KOPT-K1 (cell line): ENCODE results near the gene PCP2.

Experiments
- H3K27ac ChIP-seq: fragments of 200-600 bp; sonication (generic); 2 replicates; pipeline ENCODE4 v1.5.1; 2016; ENCODE audit warnings: antibody characterized with exemption, mild to moderate bottlenecking, low read depth, low read length; ENCODE audit not compliant: poor library complexity, severe bottlenecking
- H3K36me3 ChIP-seq: fragments of 200-600 bp; sonication (generic); 2 replicates; pipeline ENCODE4 v1.5.1; 2017; ENCODE audit warnings: antibody characterized with exemption, mild to moderate bottlenecking, low read length, moderate library complexity; ENCODE audit not compliant: insufficient read depth
- H3K9me3 ChIP-seq: fragments of 200-600 bp; sonication (generic); 2 replicates; pipeline ENCODE4 v1.5.1; 2017; ENCODE audit warnings: antibody characterized with exemption, low read length, mild to moderate bottlenecking; ENCODE audit not compliant: insufficient read depth, poor library complexity, severe bottlenecking

Gene PCP2

DNA sequence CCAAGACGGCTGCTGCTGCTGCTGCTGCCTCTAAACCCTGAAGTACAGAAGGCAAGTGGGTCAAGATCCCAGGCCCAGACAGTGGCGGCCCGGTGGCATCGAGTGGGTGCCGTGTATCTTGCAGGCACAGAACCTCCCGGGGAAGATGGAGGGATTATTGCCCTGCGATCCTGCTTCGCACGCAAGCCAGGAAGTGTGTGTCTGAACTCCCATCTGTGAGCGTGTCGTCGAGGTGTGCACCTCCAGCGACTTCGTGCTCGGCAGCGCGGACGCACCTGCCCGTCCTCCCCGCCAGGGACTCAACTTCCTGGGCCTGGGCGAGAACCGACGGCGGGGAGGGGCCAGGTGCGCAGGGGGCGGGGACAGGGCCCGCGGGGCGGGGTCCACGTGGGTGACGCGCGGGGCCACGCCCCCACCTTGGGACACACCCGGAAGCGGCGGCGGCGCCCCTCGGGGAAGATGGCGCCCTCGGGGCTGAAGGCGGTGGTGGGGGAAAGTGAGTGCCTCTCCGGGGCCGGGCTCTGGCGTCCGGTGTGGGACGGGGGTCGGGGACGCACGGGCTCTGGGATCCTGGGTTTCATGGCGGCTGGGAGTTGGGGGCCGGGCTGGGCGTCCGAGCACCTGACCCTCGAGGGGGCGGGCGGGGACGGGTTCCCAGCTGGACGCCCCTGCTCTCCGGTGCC, 3.3 kb upstream of the PCP2 start, which contains the start of gene STXBP2:
TSS of gene STXBP2 (plus strand) at position 420 of the 683 bp plus-strand sequence. CDS start at position 460, 40 bp downstream.
- Histone ChIP-seq H3K27ac (peak within 1 kb of the TSS; percentile 61), H3K36me3 (peaks cover 17% of the 10 kb centered on the region; the same call in 1 of the 2 replicates), H3K9me3 (no peaks in the 10 kb centered on the region)

DNA sequence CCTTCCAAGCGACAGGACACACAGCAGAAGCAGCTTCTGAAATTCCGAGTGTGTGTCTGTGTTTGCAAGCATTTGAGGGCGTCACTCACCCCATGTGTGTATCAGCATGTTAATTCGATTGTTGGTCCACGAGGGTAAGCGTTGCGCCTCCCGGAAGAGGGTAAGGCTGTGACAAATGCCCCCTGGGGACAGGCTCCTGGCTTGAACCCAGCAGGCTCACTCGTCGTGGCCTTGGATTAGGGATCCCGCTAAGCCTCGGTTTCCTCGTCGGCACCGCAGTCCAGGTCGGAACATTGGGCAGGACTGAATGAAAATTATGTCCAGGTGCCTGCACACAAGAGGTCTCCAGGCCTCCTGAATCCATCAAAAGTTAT, 2.8 kb upstream of the PCP2 start:
- H3K9me3 ChIP-seq, result no peaks in the 10 kb centered on the region
- no peak overlapping the region for H3K27ac ChIP-seq
- H3K36me3 ChIP-seq, result peaks cover 19% of the 10 kb centered on the region; the same call in 1 of the 2 replicates

DNA sequence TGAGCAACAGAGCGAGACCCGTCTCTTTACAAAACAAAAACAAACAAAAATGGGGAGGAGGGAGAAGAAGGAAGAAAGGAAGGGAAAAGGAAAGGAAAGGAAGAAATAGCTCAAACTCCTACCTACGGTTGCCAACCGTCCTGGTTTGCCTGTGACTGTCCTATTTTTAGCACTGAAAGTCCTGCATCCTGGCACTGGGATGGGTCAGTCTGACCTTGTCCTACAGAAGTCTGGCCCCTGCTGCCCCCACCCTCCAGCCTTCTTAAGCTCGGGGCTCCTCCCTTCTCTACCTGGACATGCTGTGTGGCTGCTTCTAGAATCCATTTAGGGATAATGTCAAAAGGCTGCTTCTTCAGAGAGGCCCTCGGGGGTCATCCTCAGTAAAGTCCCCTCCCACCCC, 2.2 kb upstream of the PCP2 start:
- Histone ChIP-seq H3K36me3 (peaks cover 19% of the 10 kb centered on the region; the same call in 1 of the 2 replicates), H3K9me3 (no peaks in the 10 kb centered on the region), H3K27ac (no peak overlapping the region)

DNA sequence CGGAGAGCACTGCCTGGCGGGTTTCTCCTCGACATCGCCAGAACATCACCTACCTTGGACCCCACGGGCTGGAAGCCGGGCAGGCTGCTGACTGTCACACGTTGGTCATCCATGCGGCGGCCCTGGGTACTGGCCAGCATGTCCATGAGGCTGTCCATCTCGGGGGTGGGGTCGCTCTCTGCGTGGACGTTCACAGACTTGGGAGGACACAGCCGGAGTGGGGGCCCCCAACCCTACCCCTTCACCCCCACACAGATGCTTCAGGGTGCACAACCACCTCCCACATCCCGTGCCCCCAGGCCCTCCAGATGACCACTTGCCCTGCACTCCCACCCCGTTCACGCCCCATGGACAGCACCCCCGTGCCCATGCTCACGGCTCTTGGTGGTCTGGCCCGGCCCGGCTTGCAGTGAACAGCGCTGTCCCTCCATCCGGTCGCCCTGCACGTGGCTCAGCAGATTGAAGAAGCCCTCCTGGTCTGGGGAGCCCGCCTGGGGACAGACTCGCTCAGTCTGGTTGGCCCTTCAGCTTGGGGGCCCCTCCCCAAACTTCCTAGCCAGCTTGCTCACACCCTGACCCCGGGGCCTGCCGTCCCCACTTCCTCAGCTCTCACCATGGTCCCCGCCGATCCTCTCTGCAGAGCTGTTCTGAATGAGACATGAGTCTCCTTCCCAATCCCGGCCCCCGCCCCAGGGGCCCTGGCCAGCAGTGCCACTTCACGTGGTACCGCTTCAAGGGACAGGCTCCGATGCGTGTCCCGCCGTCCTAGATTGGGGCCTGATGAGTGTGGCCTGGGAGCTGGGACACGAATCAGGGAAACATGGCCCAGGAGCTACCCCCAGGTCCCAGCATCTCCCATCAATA, 947 bp downstream of the PCP2 start:
- H3K9me3 ChIP-seq, result no peaks in the 10 kb centered on the region
- H3K36me3 ChIP-seq, result peaks cover 11% of the 10 kb centered on the region; the same call in 1 of the 2 replicates
- H3K27ac ChIP-seq, result no peak overlapping the region

DNA sequence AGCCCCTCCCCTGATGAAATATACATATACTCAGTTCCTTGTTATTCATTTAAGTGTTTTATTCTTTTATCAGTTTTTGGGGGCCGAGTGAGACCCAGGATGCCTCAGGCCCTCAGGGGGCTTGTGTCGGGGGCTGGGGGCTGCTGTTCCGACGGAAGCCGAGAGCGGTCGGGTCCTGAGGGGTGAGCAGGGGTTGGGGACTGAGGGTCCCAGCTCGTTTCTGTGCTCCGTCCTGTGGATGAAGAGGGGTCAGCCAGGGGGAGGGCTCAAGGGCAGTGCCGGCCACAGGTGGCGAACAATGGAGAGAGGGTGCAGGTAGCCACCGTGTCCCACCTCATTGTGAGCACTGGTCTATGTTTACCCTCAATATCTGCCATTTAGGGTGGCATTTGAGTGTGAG, 1.9 kb downstream of the PCP2 start:
- Histone ChIP-seq H3K9me3 (no peaks in the 10 kb centered on the region), H3K36me3 (peaks cover 21% of the 10 kb centered on the region; the same call in 1 of the 2 replicates)

DNA sequence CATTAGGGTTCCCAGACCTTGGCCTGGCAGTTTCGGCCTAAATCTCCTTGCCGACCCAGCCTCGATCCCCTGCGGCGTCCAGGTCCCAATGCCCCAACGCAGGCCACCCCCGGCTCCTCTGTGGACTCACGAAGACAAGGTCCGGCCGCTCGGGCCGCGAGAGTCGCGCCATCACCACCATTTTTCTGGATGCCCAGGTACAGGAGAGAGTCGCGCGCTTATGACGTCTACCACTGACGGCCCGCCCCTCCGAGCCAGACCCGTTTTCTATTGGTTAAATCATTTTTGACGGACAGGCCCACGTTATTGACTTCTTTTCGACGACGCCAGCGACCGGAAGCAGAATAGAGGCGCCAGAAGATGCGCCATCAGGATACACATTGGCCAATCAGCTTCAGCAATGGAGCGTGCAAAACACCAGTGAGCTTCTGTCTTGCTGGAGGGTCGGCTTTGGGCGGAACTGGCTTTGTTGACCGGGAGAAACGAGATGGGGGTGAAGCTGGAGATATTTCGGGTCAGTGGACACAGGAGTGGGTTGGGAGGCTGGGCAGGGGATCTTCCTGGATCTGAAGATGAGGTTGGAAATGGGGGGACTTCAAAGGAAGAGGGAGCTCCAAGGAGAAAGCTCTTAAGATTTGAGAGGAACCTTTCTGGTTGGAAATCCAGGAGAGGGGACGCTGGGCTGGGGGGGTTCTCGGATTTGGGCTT, 4.0 kb downstream of the PCP2 start, which contains the start of the genes PET100 and XAB2:
TSS of gene PET100 (plus strand) at position 447 of the 708 bp plus-strand sequence. CDS start at position 488, 41 bp downstream.
TSS of gene XAB2 (minus strand) at position 199 of the 708 bp plus-strand sequence. CDS start at position 181, 18 bp downstream.
- peak within 1 kb of the TSS; percentile 66 for H3K27ac ChIP-seq
- peaks cover 41% of the 10 kb centered on the region; the same call in 1 of the 2 replicates for H3K36me3 ChIP-seq

More for the DNA sequence above, 1.9 kb downstream of the PCP2 start:
- H3K27ac ChIP-seq, result no peak overlapping the region

DNA sequence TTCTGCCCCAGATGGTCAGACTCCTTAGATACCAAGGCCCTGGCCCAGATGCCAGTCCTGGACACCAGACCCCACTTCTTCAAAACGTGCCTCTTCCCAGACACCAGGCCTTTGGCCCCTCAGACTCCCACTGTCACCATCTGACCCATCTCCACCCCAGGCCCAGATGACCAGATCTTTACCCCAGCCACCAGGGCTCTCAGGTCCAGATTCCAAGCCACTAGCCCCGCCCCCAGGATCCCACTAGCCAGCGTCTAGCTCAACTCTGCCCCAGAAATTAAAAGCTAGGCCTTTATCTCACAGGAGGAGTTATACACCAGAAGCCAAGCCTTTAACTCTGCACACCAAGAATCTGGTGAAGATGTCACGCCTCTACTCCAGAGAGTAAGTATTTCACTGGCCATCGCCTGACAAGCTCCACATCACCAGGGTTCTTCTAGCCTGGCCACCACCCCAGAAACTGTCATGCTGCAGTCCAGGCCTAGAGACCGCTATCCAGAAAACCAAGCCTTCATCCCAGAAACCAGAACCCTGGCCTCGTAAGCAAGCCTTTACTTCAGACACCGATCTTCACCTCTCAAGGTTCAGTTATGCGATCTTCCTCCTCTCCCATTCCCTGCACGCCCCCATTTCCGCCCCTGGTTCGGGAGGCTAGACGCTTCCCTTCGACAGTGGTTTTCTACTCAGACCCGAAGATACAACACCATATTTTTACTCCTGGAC, 4.8 kb downstream of the PCP2 start:
- H3K36me3 ChIP-seq, result peaks cover 48% of the 10 kb centered on the region; the same call in 1 of the 2 replicates

More for the DNA sequence above, 4.0 kb downstream of the PCP2 start, which contains the start of the genes PET100 and XAB2:
- H3K9me3 ChIP-seq, result no peaks in the 10 kb centered on the region

DNA sequence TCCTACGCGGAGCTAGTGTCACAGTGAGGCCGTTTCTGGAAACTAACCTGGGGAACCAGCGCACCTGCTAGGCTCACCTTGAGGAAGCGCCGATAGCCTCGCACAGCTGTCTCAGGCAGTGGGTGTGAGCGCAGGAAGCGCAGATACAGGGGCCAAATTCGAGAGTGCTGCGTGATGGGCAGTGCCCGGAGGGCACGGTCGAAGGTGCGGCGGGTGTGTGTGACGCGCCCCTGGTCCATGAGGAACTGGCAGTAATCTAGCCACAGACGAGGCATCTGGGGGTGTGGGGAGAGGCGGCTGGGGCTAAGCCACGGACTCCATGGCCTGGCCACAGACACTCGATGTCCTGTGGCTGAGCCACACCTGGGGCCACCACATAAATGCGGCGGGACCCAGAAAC, 6.4 kb downstream of the PCP2 start:
- H3K9me3 ChIP-seq, result no peaks in the 10 kb centered on the region
- peaks cover 59% of the 10 kb centered on the region for H3K36me3 ChIP-seq
- H3K27ac ChIP-seq, result no peak overlapping the region

More for the DNA sequence above, 4.8 kb downstream of the PCP2 start:
- Histone ChIP-seq H3K9me3 (no peaks in the 10 kb centered on the region), H3K27ac (peak overlapping the region; percentile 66)

DNA sequence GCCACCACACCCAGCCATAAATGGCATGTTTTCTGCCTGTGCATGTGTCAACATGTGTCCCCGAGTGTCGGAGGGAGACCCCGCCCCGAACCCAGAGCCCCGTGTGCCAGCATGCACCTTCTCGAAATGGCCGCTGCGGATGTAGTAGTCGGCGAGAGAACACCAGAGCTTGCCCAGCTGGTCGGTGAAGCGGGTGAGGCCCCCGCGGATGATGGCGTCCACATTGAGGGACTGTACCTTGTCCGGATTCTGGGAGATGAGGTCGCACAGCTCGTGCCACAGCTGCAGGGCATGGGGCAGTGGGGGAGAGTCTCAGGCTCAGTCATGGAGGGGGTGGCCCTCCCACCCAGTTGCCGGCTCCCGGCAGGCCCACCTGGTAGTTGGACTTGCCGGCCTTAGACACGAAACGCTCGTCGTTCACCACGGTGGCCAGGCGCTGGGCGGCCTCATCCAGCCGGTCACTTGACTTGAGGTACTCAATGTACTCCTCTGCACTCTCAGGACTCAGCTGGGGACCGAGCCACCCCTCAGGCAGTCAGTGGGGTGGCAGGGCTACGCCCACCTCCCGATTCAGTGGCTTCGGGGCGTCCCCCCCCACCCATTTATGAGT, 7.7 kb downstream of the PCP2 start:
- no peaks in the 10 kb centered on the region for H3K9me3 ChIP-seq
- H3K27ac ChIP-seq, result no peak overlapping the region
- H3K36me3 ChIP-seq, result peaks cover 66% of the 10 kb centered on the region

DNA sequence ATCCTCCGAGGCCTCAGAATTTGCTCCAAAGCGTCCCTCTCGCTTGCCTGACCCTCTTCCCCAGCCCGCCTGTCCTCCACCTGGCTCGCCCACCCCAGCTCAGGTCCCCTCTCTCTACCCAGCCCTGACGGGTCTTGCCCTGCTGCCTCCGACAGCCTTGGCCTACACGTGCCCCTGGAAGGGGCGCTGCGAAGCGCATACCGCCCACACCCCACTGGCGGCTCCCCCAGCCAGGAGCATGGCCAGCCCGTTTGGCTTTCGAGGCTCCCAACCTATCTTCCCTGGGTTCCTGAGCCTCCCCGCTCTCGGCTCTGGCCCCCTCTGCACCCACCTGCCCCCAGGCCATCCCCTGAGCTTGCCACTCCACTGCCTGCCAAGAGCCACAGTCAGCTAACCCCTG, 8.7 kb downstream of the PCP2 start:
- Histone ChIP-seq H3K9me3 (no peaks in the 10 kb centered on the region), H3K36me3 (peaks cover 76% of the 10 kb centered on the region), H3K27ac (no peak overlapping the region)

DNA sequence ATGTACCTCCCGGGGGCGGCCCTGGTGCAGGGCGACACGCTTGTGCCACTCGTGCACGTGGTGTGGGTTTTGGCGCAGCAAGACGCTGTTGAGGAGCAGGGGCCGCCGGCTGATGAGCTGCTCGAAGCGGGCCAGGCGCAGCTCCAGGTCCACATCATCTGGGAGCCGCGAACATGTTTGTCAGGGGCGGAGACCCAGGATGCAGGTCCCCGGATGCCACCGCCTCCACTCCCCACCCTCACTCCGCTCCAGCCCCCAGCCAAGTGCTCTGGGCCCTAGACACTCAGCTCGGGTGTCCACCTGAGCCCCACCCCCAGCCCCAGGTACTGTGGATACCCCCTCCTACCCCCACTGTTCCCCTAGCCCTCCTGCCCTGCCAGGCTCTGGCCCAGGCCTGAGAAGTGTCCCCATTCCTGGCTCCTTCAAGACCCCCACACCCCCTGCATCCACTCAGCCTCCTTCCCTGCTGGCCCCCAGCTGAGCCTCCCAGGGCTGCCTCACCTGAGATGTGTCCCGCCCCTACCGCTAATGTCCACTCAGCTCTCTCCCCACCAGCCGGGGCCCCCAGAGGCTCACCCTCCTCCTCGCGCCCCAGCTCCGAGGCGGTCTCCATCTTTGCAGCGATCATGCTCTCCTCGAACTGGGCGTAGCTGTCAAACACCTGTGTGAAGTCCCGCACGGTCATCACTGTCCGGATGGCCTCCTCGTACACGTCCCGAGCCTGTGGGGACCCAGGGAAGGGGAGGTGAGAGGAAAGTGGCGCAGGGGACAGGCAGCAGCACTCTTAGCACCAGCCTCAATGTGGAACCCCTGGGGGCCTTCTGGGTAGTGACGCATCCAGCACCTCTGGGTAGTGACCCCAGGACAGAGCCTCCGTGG, 9.6 kb downstream of the PCP2 start:
- H3K9me3 ChIP-seq, result no peaks in the 10 kb centered on the region
- peaks cover 83% of the 10 kb centered on the region for H3K36me3 ChIP-seq
- no peak overlapping the region for H3K27ac ChIP-seq

DNA sequence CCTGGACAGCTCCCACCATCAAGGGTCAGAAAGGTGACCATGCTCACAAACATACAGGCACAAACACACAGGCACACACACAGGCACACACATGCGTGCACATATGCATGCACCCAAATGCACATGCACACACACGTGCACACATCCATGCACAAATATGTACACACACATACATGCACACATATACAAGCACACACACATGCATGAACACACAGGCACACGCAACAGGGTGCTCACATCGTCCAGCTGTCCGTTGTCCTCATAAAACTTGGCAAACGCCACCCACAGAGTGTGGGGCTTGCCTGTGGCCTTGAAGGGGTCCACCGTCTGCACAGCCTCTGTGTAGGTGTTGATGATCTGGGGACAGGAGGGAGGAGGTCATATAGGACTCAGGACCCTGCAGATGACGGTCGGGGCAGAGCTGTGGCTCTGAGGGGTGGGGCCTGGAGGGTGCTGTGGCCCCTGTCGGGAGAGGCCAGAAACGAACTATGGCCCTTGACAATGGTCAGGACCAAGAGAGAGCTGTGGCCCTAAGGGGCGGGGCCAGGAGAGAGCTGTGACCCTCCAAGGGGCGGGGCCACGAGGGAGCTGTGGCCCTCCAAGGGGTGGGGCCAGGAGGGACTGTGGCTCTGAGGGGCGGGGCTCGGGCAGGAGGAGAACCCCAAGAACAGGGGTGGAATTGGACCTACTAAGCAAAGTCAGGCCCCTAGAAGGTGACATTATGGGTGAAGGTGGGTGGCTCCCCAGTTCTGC, 10.4 kb downstream of the PCP2 start:
- Histone ChIP-seq H3K27ac (no peak overlapping the region), H3K9me3 (no peaks in the 10 kb centered on the region), H3K36me3 (peaks cover 89% of the 10 kb centered on the region)
